GM06990 (cell line): ENCODE results near the gene ADGRA3.

ENCODE experiments used
- DNase-seq: peaks from one replicate; pipeline ENCODE4 v3.0.0-alpha.2; 2011; ENCODE audit not compliant: insufficient read length; ENCODE audit errors: extremely low read depth
- H3K27me3 ChIP-seq: replicated peaks from 2 replicates; pipeline ENCODE4 v1.6.0; 2011; ENCODE audit warnings: low read length; ENCODE audit not compliant: control insufficient read depth, insufficient read depth
- H3K36me3 ChIP-seq: 2 replicates; pipeline ENCODE4 v1.5.1; 2011; ENCODE audit warnings: low read length; ENCODE audit not compliant: control insufficient read depth, insufficient read depth
- H3K4me3 ChIP-seq: replicated peaks from 2 replicates; pipeline ENCODE4 v1.5.1; 2011; ENCODE audit warnings: low read depth, mild to moderate bottlenecking, control low read depth, low read length
- TF ChIP-seq, protein P1 (sequence below): IDR thresholded peaks from 2 replicates; pipeline ENCODE4 v1.5.1; 2011; ENCODE audit warnings: low read length, control low read depth, mild to moderate bottlenecking, inconsistent platforms; ENCODE audit not compliant: insufficient read depth, poor library complexity, severe bottlenecking

The ADGRA3 gene

GRCh38 chr4:22510750-22511149, 5.1 kb downstream of the ADGRA3 start:
- Histone ChIP-seq H3K4me3 (no peak overlapping the region), H3K36me3 (no peaks in the 10 kb centered on the region), H3K27me3 (no peaks in the 10 kb centered on the region; the same call in 1 of the 2 replicates)
- DNase-seq = no peak
- TF ChIP-seq, protein P1, sequence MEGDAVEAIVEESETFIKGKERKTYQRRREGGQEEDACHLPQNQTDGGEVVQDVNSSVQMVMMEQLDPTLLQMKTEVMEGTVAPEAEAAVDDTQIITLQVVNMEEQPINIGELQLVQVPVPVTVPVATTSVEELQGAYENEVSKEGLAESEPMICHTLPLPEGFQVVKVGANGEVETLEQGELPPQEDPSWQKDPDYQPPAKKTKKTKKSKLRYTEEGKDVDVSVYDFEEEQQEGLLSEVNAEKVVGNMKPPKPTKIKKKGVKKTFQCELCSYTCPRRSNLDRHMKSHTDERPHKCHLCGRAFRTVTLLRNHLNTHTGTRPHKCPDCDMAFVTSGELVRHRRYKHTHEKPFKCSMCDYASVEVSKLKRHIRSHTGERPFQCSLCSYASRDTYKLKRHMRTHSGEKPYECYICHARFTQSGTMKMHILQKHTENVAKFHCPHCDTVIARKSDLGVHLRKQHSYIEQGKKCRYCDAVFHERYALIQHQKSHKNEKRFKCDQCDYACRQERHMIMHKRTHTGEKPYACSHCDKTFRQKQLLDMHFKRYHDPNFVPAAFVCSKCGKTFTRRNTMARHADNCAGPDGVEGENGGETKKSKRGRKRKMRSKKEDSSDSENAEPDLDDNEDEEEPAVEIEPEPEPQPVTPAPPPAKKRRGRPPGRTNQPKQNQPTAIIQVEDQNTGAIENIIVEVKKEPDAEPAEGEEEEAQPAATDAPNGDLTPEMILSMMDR = no peak

DNA sequence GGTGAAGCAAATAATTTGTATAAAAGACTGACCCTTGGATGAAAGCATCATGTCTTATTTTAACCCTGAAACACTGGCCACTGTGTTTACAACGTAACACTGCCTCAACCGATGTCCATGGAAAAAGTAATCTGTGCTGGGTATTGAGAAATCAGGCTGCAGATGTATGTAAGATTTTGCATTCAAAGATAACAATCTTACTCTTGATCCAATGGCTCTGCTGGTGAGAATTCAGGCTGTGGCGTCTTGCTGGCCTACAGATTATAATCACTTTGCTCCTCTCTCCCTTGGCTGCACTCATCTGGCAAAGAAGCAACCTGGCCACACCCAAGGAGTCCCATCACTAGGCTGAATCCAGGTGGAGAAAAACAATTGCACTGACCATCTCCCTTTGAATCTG, 7.5 kb downstream of the ADGRA3 start:
- TF ChIP-seq, protein P1 = no peak
- no peak for DNase-seq
- Histone ChIP-seq H3K36me3 (no peaks in the 10 kb centered on the region), H3K4me3 (no peak overlapping the region), H3K27me3 (no peaks in the 10 kb centered on the region)

GRCh38 chr4:22504922-22505321, 10.9 kb downstream of the ADGRA3 start:
- no peaks in the 10 kb centered on the region for H3K27me3 ChIP-seq
- H3K36me3 ChIP-seq = no peaks in the 10 kb centered on the region
- H3K4me3 ChIP-seq = no peak overlapping the region
- no peak for DNase-seq
- TF ChIP-seq, protein P1 = no peak

- H3K36me3 ChIP-seq = no peaks in the 10 kb centered on the region
- no peak for DNase-seq
- H3K4me3 ChIP-seq = no peak overlapping the region
- H3K27me3 ChIP-seq = no peaks in the 10 kb centered on the region
- TF ChIP-seq, protein P1 = no peak
Measured at GRCh38 chr4:22504447-22504846, 11.4 kb downstream of the ADGRA3 start.

DNA sequence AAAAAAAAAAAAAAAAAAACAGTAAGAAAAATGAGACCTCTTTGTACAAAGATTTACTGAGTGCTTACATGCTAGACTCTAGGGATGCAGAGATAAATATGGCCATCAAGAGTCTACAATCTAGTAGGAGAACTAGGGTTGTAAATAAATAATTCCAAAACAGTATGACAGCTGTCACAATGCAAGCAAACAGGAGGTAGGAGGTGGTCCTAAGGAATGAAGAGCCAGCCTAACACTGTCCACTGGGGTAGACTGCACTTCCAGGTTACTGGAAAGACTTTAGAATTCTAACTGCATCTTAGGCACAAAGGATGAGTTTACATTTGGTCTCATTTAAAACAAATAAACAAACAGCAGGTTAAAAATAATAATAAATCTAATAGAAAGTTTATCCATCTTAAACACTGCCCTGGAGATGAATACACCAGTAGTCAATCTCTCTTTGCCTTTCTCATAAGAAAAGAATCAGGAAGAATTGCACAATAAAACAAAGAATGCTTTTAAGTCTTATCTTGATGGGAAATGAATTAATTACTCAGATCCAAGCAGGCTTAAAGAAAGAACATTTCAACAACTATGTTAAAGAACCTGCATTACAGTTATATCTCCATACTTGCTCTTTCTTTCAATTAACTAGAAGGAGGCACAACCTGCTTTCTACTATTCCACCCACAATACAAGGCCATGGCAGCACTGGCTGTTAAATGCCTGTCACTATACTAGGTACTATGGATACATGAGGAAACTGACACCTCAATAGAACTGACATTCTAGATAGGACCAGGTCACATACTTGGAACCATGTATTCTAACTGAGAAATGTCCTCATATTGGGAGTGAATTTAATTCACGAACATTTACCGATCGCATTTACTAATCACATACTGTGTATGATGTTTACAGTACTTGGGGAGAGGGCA, 12.7 kb downstream of the ADGRA3 start:
- H3K27me3 ChIP-seq = no peaks in the 10 kb centered on the region
- TF ChIP-seq, protein P1 = no peak
- no peak for DNase-seq
- H3K4me3 ChIP-seq = no peak overlapping the region
- H3K36me3 ChIP-seq = no peaks in the 10 kb centered on the region

GRCh38 chr4:22501715-22502095, 14.2 kb downstream of the ADGRA3 start:
- DNase-seq = no peak
- TF ChIP-seq, protein P1 = no peak

More at GRCh38 chr4:22501715-22502095, 14.2 kb downstream of the ADGRA3 start:
- no peaks in the 10 kb centered on the region for H3K36me3 ChIP-seq
- no peak overlapping the region for H3K4me3 ChIP-seq
- no peaks in the 10 kb centered on the region for H3K27me3 ChIP-seq
